Prostate gland (tissue), 2 donors: ENCODE results near the gene GALP.

Experiments used
- POLR2A ChIP-seq: fragments of 450-650 bp; IDR thresholded peaks from one replicate; pipeline ENCODE4 v1.6.1; 2016; ENCODE audit warnings: antibody characterized with exemption, mild to moderate bottlenecking
- TF ChIP-seq, protein P1 (sequence below), 4 experiments: fragments of 200-600 bp in 2 of 4; fragments of 450-650 bp in 2 of 4; sonication (generic) in 2 of 4; IDR thresholded peaks; 1 replicate in 3 of 4; 2 replicates in 1 of 4; pipeline ENCODE4 v1.5.1; 2016 to 2019; ENCODE audit warnings: antibody characterized with exemption in 4 of 4, mild to moderate bottlenecking in 2 of 4, moderate library complexity in 2 of 4

DNA sequence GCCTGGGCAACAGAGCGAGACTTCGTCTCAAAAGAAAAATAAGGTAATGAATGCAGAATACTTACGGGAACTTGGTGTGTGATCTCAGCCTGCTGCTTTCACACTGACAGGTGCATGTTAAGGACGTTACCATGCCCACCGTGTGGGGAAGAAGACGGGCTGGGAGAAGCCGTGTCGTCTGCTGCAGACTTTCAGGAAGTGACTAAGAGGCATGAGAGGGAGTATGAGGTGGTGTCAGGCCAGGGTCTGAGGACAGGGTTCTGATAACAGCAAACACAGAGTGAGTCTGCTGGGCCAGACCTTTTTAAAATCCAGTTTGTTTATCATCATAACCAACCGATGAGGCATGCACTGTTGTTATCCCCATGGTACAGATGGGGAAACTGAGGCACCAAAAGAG, 13.6 kb upstream of the GALP start:
- TF ChIP-seq POLR2A = no peak
- TF ChIP-seq, protein P1, sequence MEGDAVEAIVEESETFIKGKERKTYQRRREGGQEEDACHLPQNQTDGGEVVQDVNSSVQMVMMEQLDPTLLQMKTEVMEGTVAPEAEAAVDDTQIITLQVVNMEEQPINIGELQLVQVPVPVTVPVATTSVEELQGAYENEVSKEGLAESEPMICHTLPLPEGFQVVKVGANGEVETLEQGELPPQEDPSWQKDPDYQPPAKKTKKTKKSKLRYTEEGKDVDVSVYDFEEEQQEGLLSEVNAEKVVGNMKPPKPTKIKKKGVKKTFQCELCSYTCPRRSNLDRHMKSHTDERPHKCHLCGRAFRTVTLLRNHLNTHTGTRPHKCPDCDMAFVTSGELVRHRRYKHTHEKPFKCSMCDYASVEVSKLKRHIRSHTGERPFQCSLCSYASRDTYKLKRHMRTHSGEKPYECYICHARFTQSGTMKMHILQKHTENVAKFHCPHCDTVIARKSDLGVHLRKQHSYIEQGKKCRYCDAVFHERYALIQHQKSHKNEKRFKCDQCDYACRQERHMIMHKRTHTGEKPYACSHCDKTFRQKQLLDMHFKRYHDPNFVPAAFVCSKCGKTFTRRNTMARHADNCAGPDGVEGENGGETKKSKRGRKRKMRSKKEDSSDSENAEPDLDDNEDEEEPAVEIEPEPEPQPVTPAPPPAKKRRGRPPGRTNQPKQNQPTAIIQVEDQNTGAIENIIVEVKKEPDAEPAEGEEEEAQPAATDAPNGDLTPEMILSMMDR (IDR thresholded peaks at IDR 0.05) = no peak
